DOHH2 (cell line): ENCODE measurements around the gene MBD1.

Experiments
- CTCF ChIP-seq: fragments of 200-600 bp; sonication (generic); IDR thresholded peaks from one replicate; pipeline ENCODE4 v1.5.1; 2014; ENCODE audit warnings: antibody characterized with exemption, mild to moderate bottlenecking, low read depth, low read length; ENCODE audit not compliant: poor library complexity, severe bottlenecking
- EZH2phosphoT487 ChIP-seq: fragments of 200-600 bp; sonication (generic); IDR thresholded peaks from 2 replicates; pipeline ENCODE4 v1.6.1; 2017; ENCODE audit warnings: borderline replicate concordance, mild to moderate bottlenecking, antibody characterized with exemption, low read length, moderate library complexity, mixed read lengths

- TF ChIP-seq EZH2phosphoT487 (no peak), CTCF (no peak)
Measured at GRCh38 chr18:50276452-50276851, 4.9 kb downstream of the MBD1 start.
